Aorta (tissue), 5 donors: Measurements from ENCODE around the gene MATN1. TPM values are rescaled to one million over a fixed set of nuclear protein-coding genes. Genes with fewer than 3 reads are reported as not detected.

Source experiments
- ATAC-seq: fragments of 200-7000 bp; cut with Tn5 transposase; one replicate; pipeline ENCODE4 v1.9.1; 2022; ENCODE audit warnings: moderate library complexity; ENCODE audit not compliant: low FRiP score
- DNase-seq, 2 donors: peaks; one replicate each; pipeline ENCODE4 v3.0.0-alpha.2; 2020
- H3K27ac ChIP-seq, 2 donors: one replicate each; pipeline ENCODE4 v1.5.1; 2013; ENCODE audit warnings: low read length in 2 of 2, mild to moderate bottlenecking in 2 of 2, moderate library complexity in 2 of 2, control low read depth in 1 of 2, inconsistent platforms in 1 of 2, low read depth in 1 of 2
- H3K27me3 ChIP-seq, 2 donors: one replicate each; pipeline ENCODE4 v1.6.1; 2013; ENCODE audit warnings: control low read depth in 1 of 2, low read length in 1 of 2, mild to moderate bottlenecking in 1 of 2, moderate library complexity in 1 of 2; ENCODE audit not compliant: insufficient read depth in 2 of 2, control insufficient read depth in 1 of 2
- H3K36me3 ChIP-seq, 2 donors: one replicate each; pipeline ENCODE4 v1.6.1; 2013; ENCODE audit warnings: control low read depth in 1 of 2, low read length in 1 of 2, mild to moderate bottlenecking in 1 of 2; ENCODE audit not compliant: insufficient read depth in 2 of 2, control insufficient read depth in 1 of 2
- H3K4me1 ChIP-seq, 2 donors: one replicate each; pipeline ENCODE4 v1.6.1; 2013; ENCODE audit warnings: low read length in 2 of 2, control low read depth in 1 of 2, mild to moderate bottlenecking in 1 of 2, moderate library complexity in 1 of 2; ENCODE audit not compliant: insufficient read depth in 2 of 2, control insufficient read depth in 1 of 2
- H3K4me3 ChIP-seq, 2 donors: one replicate each; pipeline ENCODE4 v1.5.1; 2013; ENCODE audit warnings: low read length in 2 of 2, control low read depth in 1 of 2, mild to moderate bottlenecking in 1 of 2
- H3K9me3 ChIP-seq: one replicate; pipeline ENCODE4 v1.6.1; 2013; ENCODE audit warnings: mild to moderate bottlenecking, low read length; ENCODE audit not compliant: control insufficient read depth
- WGBS, 2 donors: extraction: QIAGEN DNeasy Blood & Tissue Kit; methylation state at CpG; one replicate each; pipeline ENCODE4 v1.1.7; 2013; 5-methylcytosine and 5-hydroxymethylcytosine counted together
- intact Hi-C, 2 donors: fragments of 100-400 bp; cut with DNase I; formaldehyde crosslinking; loops; one replicate each; pipeline versions ENCODE4 v1.14.2 to v1.15.0; 2022
- polyA plus RNA-seq, 2 donors: library from polyadenylated mRNA; stranded (reverse); fragments of 200-250 nt; gene quantifications; one replicate each; pipeline ENCODE4 v1.2.3, GENCODE V29; 2013
- total RNA-seq, 2 donors: library from RNA; stranded (reverse); fragmentation: NEBNext Ultra II Directional; extraction: Animal tissue kit (Norgen Biotek cat#: 25700); gene quantifications; one replicate each; pipeline ENCODE4 v1.2.1, GENCODE V29; 2021
- donor health status: healthy with polysubstance abuse.
- donor health status: Bipolar disorder and iron deficiency.
- donor health status: DM: no; HTN: no; CAD: no.
- donor health status: DM: no; HTN: no; CAD: no.
- donor health status: DM: yes; HTN: yes; CAD: no.

MATN1 gene
- total and polyA plus RNA-seq, 4 donors = 0.42 TPM; not detected in 3

DNA sequence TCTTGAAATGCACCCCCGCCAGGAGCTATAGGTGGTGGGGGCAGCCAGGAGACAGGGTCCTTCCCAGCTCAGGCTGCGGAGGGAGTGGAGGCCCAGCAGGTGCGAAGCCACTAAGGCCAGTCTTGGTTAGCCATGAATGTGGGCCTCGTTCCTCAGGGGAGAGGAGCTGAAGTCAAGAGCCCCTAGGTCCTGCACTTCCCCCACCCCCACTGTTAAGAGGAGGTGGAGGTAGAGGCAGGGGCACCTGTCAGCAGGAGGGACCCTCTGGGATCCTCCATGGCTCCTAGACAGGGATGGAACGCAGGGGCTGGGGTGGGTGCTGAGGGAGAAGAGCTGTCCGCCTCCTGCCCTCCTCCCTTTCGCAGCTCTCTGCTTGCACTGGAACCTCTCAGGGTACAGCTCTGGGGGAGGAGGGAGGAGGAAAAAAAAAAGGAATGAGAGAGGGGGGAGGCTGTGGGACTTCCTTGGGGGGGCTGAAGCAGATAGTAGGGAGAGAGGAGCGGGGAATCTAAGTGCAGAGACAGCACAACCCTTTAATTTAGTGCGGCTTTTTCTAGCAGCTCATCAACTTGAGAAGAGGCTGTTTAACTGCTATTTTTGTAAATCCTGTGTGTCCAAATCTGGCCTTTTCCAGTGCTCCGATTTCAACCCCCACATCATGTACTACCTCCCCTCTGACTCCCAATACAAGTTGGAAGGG is 37.0 kb downstream of the MATN1 start:
- ATAC-seq = no peak
- no peaks in the 10 kb centered on the region for H3K36me3 ChIP-seq
- no peak overlapping the region for H3K27ac ChIP-seq
- intact Hi-C loops = no loop called here
- H3K4me3 ChIP-seq = no peak overlapping the region
- 31 to 58% methylated on average over 8 to 10 of the region's 10 CpGs for WGBS, 2 donors
- H3K4me1 ChIP-seq = no peaks in the 10 kb centered on the region
- peak in 1 of 2 donors; percentile 36 for DNase-seq
- H3K9me3 ChIP-seq = no peaks in the 10 kb centered on the region
- H3K27me3 ChIP-seq = peaks cover 0 to 2% of the 10 kb centered on the region in 2 donors

DNA sequence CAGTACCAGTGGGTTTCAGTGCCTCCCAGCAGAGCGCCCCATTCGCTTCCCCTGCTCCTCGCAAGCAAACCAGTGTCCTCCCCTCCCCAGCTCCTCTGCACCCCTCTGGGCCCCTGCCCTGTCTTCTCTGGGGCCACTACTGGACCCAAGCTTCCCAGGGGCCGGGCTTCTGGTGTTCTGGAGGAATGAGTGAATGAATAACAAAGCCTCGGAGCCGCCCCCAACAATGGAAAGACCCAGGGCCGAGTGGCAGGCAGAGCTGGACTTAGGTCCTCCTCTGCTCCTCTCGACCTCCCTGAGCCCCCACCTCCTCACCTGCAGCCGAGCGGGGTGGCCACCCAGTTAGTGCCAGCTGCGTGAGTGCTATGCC is 37.6 kb downstream of the MATN1 start:
- intact Hi-C loops = no loop called here
- Histone ChIP-seq H3K4me1 (no peaks in the 10 kb centered on the region), H3K36me3 (no peaks in the 10 kb centered on the region), H3K9me3 (no peaks in the 10 kb centered on the region), H3K27ac (no peak overlapping the region), H3K27me3 (peaks cover 0 to 2% of the 10 kb centered on the region in 2 donors), H3K4me3 (no peak overlapping the region)
- DNase-seq (no peak), ATAC-seq (no peak)
- 11 to 33% methylated on average over 11 of the region's 11 CpGs for WGBS, 2 donors

DNA sequence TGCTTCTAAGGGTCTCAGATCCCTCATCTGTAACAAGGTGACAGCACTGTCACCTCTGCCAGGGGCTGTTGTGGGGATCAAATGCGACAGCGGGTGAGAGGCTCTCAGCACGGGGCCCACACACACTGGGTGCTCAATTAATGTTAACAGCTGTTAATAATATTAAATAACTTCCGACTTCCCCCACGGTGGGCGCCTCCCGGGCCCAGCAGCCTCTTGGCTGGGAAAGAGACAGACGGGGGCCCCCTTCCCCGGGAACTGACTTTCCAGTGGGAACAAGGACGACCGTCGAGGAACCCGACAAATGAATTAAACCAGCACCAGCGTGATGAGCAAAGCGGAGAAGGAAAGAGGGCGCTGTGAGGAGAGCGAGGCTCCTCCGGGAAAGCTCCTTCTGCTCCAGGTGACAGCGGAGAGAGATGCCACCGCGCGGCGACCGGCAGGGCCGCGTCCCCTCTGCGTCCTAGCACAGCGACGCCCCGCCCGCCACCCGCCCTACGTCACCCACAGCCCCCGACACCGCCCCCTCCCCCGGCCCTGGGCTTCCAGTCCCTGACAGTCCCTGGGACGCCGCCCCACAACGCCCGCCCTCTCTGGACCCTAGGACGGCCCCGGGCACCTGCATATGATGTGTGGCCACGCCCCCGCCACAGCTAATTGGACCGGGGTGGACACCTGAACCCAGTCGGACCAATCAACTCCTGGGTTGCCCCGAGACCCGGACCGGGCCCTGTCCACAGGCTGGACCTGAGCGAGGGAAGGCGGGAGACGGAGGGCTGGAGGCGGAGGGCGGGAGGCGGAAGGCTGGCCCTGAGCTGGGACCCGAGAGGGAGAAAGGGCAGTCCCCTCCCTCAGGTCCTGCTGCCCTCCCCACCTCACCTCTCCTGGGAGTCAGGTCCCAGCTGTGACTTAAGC is 38.2 kb downstream of the MATN1 start:
- intact Hi-C loops = no loop called here
- no peak overlapping the region for H3K27ac ChIP-seq
- peaks cover 0 to 2% of the 10 kb centered on the region in 2 donors for H3K27me3 ChIP-seq
- 4 to 5% methylated on average over 46 to 56 of the region's 56 CpGs for WGBS, 2 donors
- H3K9me3 ChIP-seq = no peaks in the 10 kb centered on the region
- no peak for ATAC-seq
- H3K36me3 ChIP-seq = no peaks in the 10 kb centered on the region
- no peak overlapping the region for H3K4me3 ChIP-seq
- no peaks in the 10 kb centered on the region for H3K4me1 ChIP-seq
- DNase-seq = peak in 1 of 2 donors; percentile 73

DNA sequence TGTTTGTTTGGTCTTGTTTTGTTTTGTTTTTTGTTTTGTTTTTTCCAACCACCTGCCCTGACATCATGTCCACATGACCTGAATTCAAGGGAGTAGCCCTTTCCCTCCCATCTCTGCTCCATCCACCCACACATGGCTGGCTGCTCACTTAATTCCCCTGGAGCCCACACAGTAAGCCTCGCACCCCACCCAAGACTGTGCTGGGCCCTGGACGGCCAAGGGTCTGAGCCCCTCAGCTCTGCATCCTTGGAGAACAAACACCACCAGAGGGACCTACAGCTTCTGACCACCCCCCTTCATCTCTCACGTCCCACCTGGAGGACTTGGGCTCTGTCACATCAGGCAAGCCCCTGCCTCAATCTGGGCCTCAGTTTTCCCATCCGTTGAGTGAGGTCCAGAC is 39.1 kb downstream of the MATN1 start:
- peaks cover 0 to 2% of the 10 kb centered on the region in 2 donors for H3K27me3 ChIP-seq
- WGBS, 2 donors = 83 to 85% methylated on average over 4 of the region's 4 CpGs
- intact Hi-C loops = no loop called here

DNA sequence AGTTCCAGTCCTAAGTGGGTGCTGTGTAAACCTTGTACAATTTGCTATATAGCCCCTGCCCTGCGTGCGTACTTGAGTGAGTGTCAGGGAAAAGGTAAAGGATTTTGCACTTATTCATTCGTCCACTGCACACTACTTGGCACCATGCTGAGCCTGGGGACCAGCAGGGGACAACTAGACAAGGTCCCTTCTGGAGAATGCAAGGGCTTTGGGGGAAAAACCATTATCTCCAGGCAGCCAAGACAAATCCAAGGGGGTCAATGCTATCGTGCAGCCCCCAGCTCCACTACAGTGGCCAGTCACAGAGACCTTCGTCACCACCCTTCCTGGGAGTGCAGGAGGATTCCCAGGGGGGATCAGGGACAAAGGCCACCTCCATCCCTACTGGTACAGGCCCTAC is 39.7 kb downstream of the MATN1 start:
- Histone ChIP-seq H3K9me3 (peaks cover 3% of the 10 kb centered on the region), H3K27ac (no peak overlapping the region), H3K27me3 (peaks cover 0 to 2% of the 10 kb centered on the region in 2 donors), H3K36me3 (no peaks in the 10 kb centered on the region), H3K4me3 (no peak overlapping the region), H3K4me1 (no peaks in the 10 kb centered on the region)
- WGBS, 2 donors = 66 to 88% methylated on average over 5 of the region's 5 CpGs
- intact Hi-C loops = no loop called here
- ATAC-seq = no peak
- DNase-seq = no peak

More for the DNA sequence above, 39.1 kb downstream of the MATN1 start:
- DNase-seq = peak in 1 of 2 donors; percentile 54
- H3K4me3 ChIP-seq = no peak overlapping the region
- H3K9me3 ChIP-seq = peaks cover 3% of the 10 kb centered on the region
- H3K4me1 ChIP-seq = no peaks in the 10 kb centered on the region
- no peak overlapping the region for H3K27ac ChIP-seq
- no peaks in the 10 kb centered on the region for H3K36me3 ChIP-seq
- ATAC-seq = no peak

DNA sequence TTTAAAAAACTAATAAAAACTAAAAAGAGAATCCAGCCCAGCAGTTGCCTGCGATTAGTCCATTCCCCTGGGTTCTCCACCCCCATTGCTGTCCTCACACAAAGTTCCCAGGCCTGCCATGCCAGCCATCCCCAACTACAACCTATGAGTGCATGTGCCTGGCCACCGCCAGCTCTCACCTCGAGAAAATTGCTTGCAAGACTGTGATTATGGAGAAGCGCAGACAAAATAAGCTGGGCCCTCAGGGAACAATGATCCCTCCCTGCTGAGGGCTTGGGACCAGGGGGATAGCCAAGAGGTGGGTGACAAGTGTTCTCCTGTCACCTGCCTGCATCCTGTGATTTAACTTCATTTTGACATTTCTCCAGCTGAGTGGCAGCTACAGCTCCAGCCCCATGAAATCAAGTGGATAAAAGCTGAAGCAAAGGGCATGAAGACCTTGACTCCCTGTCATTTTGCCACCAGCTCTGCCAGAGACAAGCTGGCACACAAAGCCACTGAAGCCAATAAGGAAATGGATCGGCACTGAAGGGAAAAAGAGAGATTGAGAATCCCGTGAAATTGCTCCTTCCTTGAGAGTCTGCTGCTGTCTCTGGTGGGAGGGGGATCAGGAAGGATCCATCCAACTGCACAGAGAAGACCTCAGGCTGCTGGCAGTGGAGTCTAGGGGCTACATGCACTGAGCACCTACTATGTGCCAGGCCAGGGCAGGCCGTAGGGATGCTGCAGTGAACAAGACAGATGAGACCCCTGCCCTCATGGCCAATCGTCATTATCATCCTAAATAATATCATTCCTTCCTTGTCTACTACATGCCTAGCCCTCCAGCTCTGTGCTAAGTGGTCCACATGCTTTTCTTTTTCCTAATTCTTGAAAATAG is 40.7 kb downstream of the MATN1 start:
- intact Hi-C loops = no loop called here
- peaks cover 0 to 2% of the 10 kb centered on the region in 2 donors for H3K27me3 ChIP-seq
- no peak overlapping the region for H3K27ac ChIP-seq
- no peak overlapping the region for H3K4me3 ChIP-seq
- peaks cover 3% of the 10 kb centered on the region for H3K9me3 ChIP-seq
- H3K36me3 ChIP-seq = no peaks in the 10 kb centered on the region
- peak in 1 of 2 donors; percentile 45 for DNase-seq
- H3K4me1 ChIP-seq = no peaks in the 10 kb centered on the region
- no peak for ATAC-seq
- 65 to 70% methylated on average over 8 of the region's 8 CpGs for WGBS, 2 donors

DNA sequence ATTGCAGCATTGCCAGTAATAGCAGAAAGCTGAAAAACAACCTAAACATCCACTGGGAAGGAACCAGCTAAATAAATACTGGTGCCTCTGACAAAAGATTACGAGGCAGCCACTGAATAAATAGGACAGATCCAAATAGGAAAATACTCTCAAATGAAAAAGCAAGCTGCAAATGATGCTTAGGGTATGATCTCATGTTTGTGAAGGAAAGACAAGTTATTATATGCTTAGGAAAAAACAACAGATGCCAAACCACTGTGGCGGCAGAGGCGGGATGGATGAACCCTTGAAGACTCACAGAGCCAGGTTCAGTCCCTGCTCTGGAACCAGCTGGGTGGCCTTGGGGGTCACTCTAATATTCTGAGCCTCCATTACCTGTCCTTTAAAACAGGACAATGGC is 41.6 kb downstream of the MATN1 start:
- Histone ChIP-seq H3K9me3 (peaks cover 3% of the 10 kb centered on the region), H3K27me3 (peaks cover 0 to 2% of the 10 kb centered on the region in 2 donors), H3K4me1 (no peaks in the 10 kb centered on the region), H3K27ac (no peak overlapping the region), H3K36me3 (no peaks in the 10 kb centered on the region), H3K4me3 (no peak overlapping the region)
- ATAC-seq (no peak), DNase-seq (peak in 1 of 2 donors; percentile 35)
- WGBS, 2 donors = 60 to 64% methylated on average over 3 of the region's 3 CpGs
- intact Hi-C loops = no loop called here

DNA sequence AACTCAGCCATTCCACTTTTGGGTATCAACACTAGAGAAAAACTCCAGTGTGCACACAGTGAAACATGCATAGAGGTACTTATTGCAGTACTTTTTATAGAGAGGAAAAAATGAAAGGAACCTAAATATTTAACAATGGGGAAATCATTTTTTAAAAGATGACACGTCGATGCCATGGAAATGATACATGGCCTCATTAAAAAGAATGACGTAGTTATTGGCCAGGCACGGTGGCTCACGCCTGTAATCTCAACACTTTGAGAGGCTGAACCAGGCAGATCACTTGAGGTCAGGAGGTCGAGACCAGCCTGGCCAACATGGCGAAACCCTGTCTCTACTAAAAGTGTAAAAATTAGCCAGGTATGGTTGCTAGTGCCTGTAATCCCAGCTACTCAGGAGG is 42.5 kb downstream of the MATN1 start:
- intact Hi-C loops = no loop called here
- Histone ChIP-seq H3K4me3 (no peak overlapping the region), H3K9me3 (peaks cover 3% of the 10 kb centered on the region), H3K27me3 (no peaks in the 10 kb centered on the region), H3K27ac (no peak overlapping the region), H3K36me3 (no peaks in the 10 kb centered on the region), H3K4me1 (no peaks in the 10 kb centered on the region)
- DNase-seq (no peak), ATAC-seq (no peak)
- 77 to 81% methylated on average over 7 of the region's 7 CpGs for WGBS, 2 donors
